ENCODE results near the gene DOCK2. TPM values are rescaled to one million over a fixed set of nuclear protein-coding genes. Genes with fewer than 3 reads are reported as not detected.

DOCK2 gene
- total RNA-seq, 1 donor from 2014 or later = not detected

- H3K36me3 ChIP-seq (ENCODE audit: control insufficient read depth, insufficient read depth, low read length) = no peaks in the 10 kb centered on the region
- FAIRE-seq (no peak), DNase-seq (ENCODE audit: low read depth) (no peak)
- TF ChIP-seq, protein P1, sequence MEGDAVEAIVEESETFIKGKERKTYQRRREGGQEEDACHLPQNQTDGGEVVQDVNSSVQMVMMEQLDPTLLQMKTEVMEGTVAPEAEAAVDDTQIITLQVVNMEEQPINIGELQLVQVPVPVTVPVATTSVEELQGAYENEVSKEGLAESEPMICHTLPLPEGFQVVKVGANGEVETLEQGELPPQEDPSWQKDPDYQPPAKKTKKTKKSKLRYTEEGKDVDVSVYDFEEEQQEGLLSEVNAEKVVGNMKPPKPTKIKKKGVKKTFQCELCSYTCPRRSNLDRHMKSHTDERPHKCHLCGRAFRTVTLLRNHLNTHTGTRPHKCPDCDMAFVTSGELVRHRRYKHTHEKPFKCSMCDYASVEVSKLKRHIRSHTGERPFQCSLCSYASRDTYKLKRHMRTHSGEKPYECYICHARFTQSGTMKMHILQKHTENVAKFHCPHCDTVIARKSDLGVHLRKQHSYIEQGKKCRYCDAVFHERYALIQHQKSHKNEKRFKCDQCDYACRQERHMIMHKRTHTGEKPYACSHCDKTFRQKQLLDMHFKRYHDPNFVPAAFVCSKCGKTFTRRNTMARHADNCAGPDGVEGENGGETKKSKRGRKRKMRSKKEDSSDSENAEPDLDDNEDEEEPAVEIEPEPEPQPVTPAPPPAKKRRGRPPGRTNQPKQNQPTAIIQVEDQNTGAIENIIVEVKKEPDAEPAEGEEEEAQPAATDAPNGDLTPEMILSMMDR (IDR thresholded peaks at IDR 0.05; ENCODE audit: insufficient read depth, low read length, severe bottlenecking) = no peak
- no peak overlapping the region for H3K4me3 ChIP-seq (ENCODE audit: low read depth, low read length)
- H3K27me3 ChIP-seq (ENCODE audit: control insufficient read depth, insufficient read depth, low read length) = peaks cover 1% of the 10 kb centered on the region
Observed at GRCh38 chr5:169897481-169897880, 260.4 kb downstream of the DOCK2 start.

GRCh38 chr5:169901896-169902295, 264.8 kb downstream of the DOCK2 start:
- DNase-seq (ENCODE audit: low read depth) (no peak), FAIRE-seq (peak; percentile 75)
- TF ChIP-seq, protein P1 (IDR thresholded peaks at IDR 0.05; ENCODE audit: insufficient read depth, low read length, severe bottlenecking) = no peak
- H3K4me3 ChIP-seq (ENCODE audit: low read depth, low read length) = no peak overlapping the region
- no peaks in the 10 kb centered on the region for H3K36me3 ChIP-seq (ENCODE audit: control insufficient read depth, insufficient read depth, low read length)
- no peaks in the 10 kb centered on the region for H3K27me3 ChIP-seq (ENCODE audit: control insufficient read depth, insufficient read depth, low read length)

- FAIRE-seq (no peak), DNase-seq (ENCODE audit: low read depth) (no peak)
- H3K4me3 ChIP-seq (ENCODE audit: low read depth, low read length) = no peak overlapping the region
- TF ChIP-seq, protein P1 (IDR thresholded peaks at IDR 0.05; ENCODE audit: insufficient read depth, low read length, severe bottlenecking) = no peak
- no peaks in the 10 kb centered on the region for H3K27me3 ChIP-seq (ENCODE audit: control insufficient read depth, insufficient read depth, low read length)
- no peaks in the 10 kb centered on the region for H3K36me3 ChIP-seq (ENCODE audit: control insufficient read depth, insufficient read depth, low read length)
Observed at GRCh38 chr5:169904059-169904458, 267.0 kb downstream of the DOCK2 start.

GRCh38 chr5:169904508-169904907, 267.4 kb downstream of the DOCK2 start:
- no peaks in the 10 kb centered on the region for H3K27me3 ChIP-seq (ENCODE audit: control insufficient read depth, insufficient read depth, low read length)
- no peak for DNase-seq (ENCODE audit: low read depth)
- no peak overlapping the region for H3K4me3 ChIP-seq (ENCODE audit: low read depth, low read length)
- no peak for FAIRE-seq
- TF ChIP-seq, protein P1 (IDR thresholded peaks at IDR 0.05; ENCODE audit: insufficient read depth, low read length, severe bottlenecking) = no peak
- H3K36me3 ChIP-seq (ENCODE audit: control insufficient read depth, insufficient read depth, low read length) = no peaks in the 10 kb centered on the region

DNA sequence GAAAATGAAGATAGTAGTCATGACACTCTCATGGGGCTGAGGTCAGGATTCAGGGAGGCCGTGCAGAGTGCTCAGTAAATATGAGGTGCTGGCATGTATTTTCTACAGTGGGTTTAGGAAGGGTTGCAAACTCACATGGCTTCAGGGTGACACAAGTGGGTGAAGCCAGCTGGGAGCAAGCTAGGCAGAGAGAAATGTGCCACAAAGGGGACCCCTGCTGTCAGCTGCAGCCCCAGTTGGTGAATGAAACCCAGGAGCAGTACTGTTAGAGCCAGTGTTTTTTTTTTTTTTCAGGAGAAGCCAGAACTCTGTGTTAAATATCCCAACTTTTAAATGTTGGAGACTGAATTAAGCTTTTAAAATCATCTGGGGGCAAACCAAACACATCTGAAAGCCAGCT, 267.9 kb downstream of the DOCK2 start:
- Histone ChIP-seq H3K4me3 (ENCODE audit: low read depth, low read length) (no peak overlapping the region), H3K27me3 (ENCODE audit: control insufficient read depth, insufficient read depth, low read length) (no peaks in the 10 kb centered on the region), H3K36me3 (ENCODE audit: control insufficient read depth, insufficient read depth, low read length) (no peaks in the 10 kb centered on the region)
- FAIRE-seq (no peak), DNase-seq (ENCODE audit: low read depth) (no peak)
- TF ChIP-seq, protein P1 (IDR thresholded peaks at IDR 0.05; ENCODE audit: insufficient read depth, low read length, severe bottlenecking) = no peak
